ENCODE data around the gene FOXO3. TPM values are rescaled to one million over a fixed set of nuclear protein-coding genes. Genes with fewer than 3 reads are reported as not detected.

FOXO3 gene
- total and polyA plus RNA-seq, 7 donors = 20.6 to 160 (median 76.5) TPM

- ATAC-seq = no peak
- no peak for TF ChIP-seq CTCF (IDR thresholded peaks at IDR 0.05)
- WGBS, 3 donors = 66 to 84% (median 67%) methylated on average over 4 of the region's 4 CpGs
- DNase-seq = no peak
- H3K27me3 ChIP-seq (ENCODE audit: insufficient read depth in 3 of 3, low read length in 2 of 3) = no peaks in the 10 kb centered on the region
- peaks cover 81% of the 10 kb centered on the region for H3K4me1 ChIP-seq
- intact Hi-C loops (cut with DNase I) = no loop called here
- peaks cover 8 to 21% of the 10 kb centered on the region in 2 donors for H3K36me3 ChIP-seq (ENCODE audit: insufficient read depth in 1 of 2, low read depth in 1 of 2)
- H3K27ac ChIP-seq = peak overlapping the region; percentile 63
- H3K9me3 ChIP-seq = no peaks in the 10 kb centered on the region
- no peak overlapping the region for H3K4me3 ChIP-seq
Observed at GRCh38 chr6:108666656-108667260, 106.0 kb downstream of the FOXO3 start.

- no peak for TF ChIP-seq CTCF (IDR thresholded peaks at IDR 0.05)
- H3K27ac ChIP-seq = peak overlapping the region; percentile 63
- peaks cover 8 to 21% of the 10 kb centered on the region in 2 donors for H3K36me3 ChIP-seq (ENCODE audit: insufficient read depth in 1 of 2, low read depth in 1 of 2)
- intact Hi-C loops (cut with DNase I) = no loop called here
- no peaks in the 10 kb centered on the region for H3K9me3 ChIP-seq
- 15 to 33% (median 18%) methylated on average over 7 of the region's 7 CpGs for WGBS, 3 donors
- H3K4me3 ChIP-seq = peak overlapping the region; percentile 2
- no peaks in the 10 kb centered on the region for H3K27me3 ChIP-seq (ENCODE audit: insufficient read depth in 3 of 3, low read length in 2 of 3)
- DNase-seq (peak in 1 of 2 donors; percentile 72), ATAC-seq (peak; percentile 61 to 86 (median 80))
- H3K4me1 ChIP-seq = peaks cover 83% of the 10 kb centered on the region
Observed at GRCh38 chr6:108667993-108668392, 107.3 kb downstream of the FOXO3 start.

GRCh38 chr6:108669673-108670072, 109.0 kb downstream of the FOXO3 start:
- H3K27me3 ChIP-seq (ENCODE audit: insufficient read depth in 3 of 3, low read length in 2 of 3) = no peaks in the 10 kb centered on the region
- H3K36me3 ChIP-seq (ENCODE audit: insufficient read depth in 1 of 2, low read depth in 1 of 2) = peaks cover 7 to 14% of the 10 kb centered on the region in 2 donors
- H3K4me3 ChIP-seq = no peak overlapping the region
- no peak for TF ChIP-seq CTCF (IDR thresholded peaks at IDR 0.05)
- H3K27ac ChIP-seq = peak overlapping the region; percentile 63
- intact Hi-C loops (cut with DNase I) = loop anchor here in 1 of 2 donors (5.0 kb wide), 1 partner anchor 87 kb away; no protein-coding TSS in a partner anchor
- 23 to 59% (median 36%) methylated on average over 1 of the region's 1 CpG for WGBS, 3 donors
- DNase-seq (no peak), ATAC-seq (no peak)
- H3K4me1 ChIP-seq = peaks cover 100% of the 10 kb centered on the region
- no peaks in the 10 kb centered on the region for H3K9me3 ChIP-seq

GRCh38 chr6:108671175-108671574, 110.5 kb downstream of the FOXO3 start:
- WGBS, 3 donors = 42 to 65% (median 47%) methylated on average over 2 of the region's 2 CpGs
- Histone ChIP-seq H3K9me3 (no peaks in the 10 kb centered on the region), H3K27ac (peak overlapping the region; percentile 63), H3K4me1 (peaks cover 100% of the 10 kb centered on the region), H3K27me3 (ENCODE audit: insufficient read depth in 3 of 3, low read length in 2 of 3) (no peaks in the 10 kb centered on the region), H3K4me3 (peak overlapping the region; percentile 10), H3K36me3 (ENCODE audit: insufficient read depth in 1 of 2, low read depth in 1 of 2) (peaks cover 0 to 2% of the 10 kb centered on the region in 2 donors)
- intact Hi-C loops (cut with DNase I) = loop anchor here in 1 of 2 donors (5.0 kb wide), 1 partner anchor 89 kb away; no protein-coding TSS in a partner anchor
- ATAC-seq (no peak), DNase-seq (no peak)
- no peak for TF ChIP-seq CTCF (IDR thresholded peaks at IDR 0.05)

Measured in psoas muscle (tissue), 8 donors.